Stimulated activated CD4-positive, alpha-beta T cell treated with anti-CD3 and anti-CD28 coated beads, Interleukin-1b, Interleukin-23, amount 100 ng/mL, for 4 hours (primary cell): ENCODE data around the gene FGF10.

ENCODE experiments used
- DNase-seq, 2 donors: peaks; one replicate each; pipeline ENCODE4 v3.0.0-alpha.2; 2020; ENCODE audit warnings: low read depth in 2 of 2

FGF10 gene

GRCh38 chr5:44389090-44389822 is at the start of gene FGF10:
FGF10 (minus strand) TSS chr5:44389420; CDS start chr5:44388682, 738 bp downstream.
- no peak for DNase-seq

GRCh38 chr5:44426944-44427343 is 37.7 kb upstream of the FGF10 start:
- no peak for DNase-seq

- no peak for DNase-seq
Observed at GRCh38 chr5:44412286-44412685, 23.1 kb upstream of the FGF10 start.

GRCh38 chr5:44402084-44402483 is 12.9 kb upstream of the FGF10 start:
- no peak for DNase-seq

- DNase-seq: no peak
Observed at GRCh38 chr5:44401611-44402010, 12.4 kb upstream of the FGF10 start.

- no peak for DNase-seq
Observed at GRCh38 chr5:44398382-44398781, 9.2 kb upstream of the FGF10 start.

GRCh38 chr5:44396312-44396711 is 7.1 kb upstream of the FGF10 start:
- DNase-seq: no peak

- DNase-seq: no peak
Observed at GRCh38 chr5:44390351-44390750, 1.1 kb upstream of the FGF10 start.

- no peak for DNase-seq
Observed at GRCh38 chr5:44389823-44390143, 563 bp upstream of the FGF10 start.

GRCh38 chr5:44388321-44389089 is 715 bp downstream of the FGF10 start:
- DNase-seq: no peak

GRCh38 chr5:44387921-44388320 is 1.3 kb downstream of the FGF10 start:
- no peak for DNase-seq

- no peak for DNase-seq
Observed at GRCh38 chr5:44387406-44387805, 1.8 kb downstream of the FGF10 start.

- no peak for DNase-seq
Observed at GRCh38 chr5:44385291-44385900, 3.8 kb downstream of the FGF10 start.

- no peak for DNase-seq
Observed at GRCh38 chr5:44384816-44385215, 4.4 kb downstream of the FGF10 start.

GRCh38 chr5:44382894-44383293 is 6.3 kb downstream of the FGF10 start:
- no peak for DNase-seq

- DNase-seq: no peak
Observed at GRCh38 chr5:44377057-44377456, 12.2 kb downstream of the FGF10 start.

- no peak for DNase-seq
Observed at GRCh38 chr5:44372028-44372427, 17.2 kb downstream of the FGF10 start.

- DNase-seq: no peak
Observed at GRCh38 chr5:44367203-44367602, 22.0 kb downstream of the FGF10 start.

GRCh38 chr5:44365345-44365744 is 23.9 kb downstream of the FGF10 start:
- no peak for DNase-seq

GRCh38 chr5:44364097-44364496 is 25.1 kb downstream of the FGF10 start:
- no peak for DNase-seq

GRCh38 chr5:44361342-44362001 is 27.7 kb downstream of the FGF10 start:
- DNase-seq: no peak

- no peak for DNase-seq
Observed at GRCh38 chr5:44360919-44361318, 28.3 kb downstream of the FGF10 start.
